CD14-positive monocyte (primary cell): Measurements from ENCODE around the gene SPATA16. TPM values are rescaled to one million over a fixed set of nuclear protein-coding genes. Genes with fewer than 3 reads are reported as not detected.
"Not testable (repeated sequence)": the region's sequence is repeated elsewhere in the genome, so short reads cannot be mapped to it uniquely, and the experiment has no call there.

ENCODE experiments used
- DNase-seq, 3 donors: peaks; one replicate each; pipeline ENCODE4 v3.0.0-alpha.2; 2011 to 2022
- H2AFZ ChIP-seq: 2 replicates; pipeline ENCODE4 v1.6.0; 2012; ENCODE audit warnings: mild to moderate bottlenecking, low read depth, low read length, inconsistent platforms; ENCODE audit not compliant: insufficient read depth, poor library complexity, severe bottlenecking
- H3K27ac ChIP-seq, 2 donors: 1 replicate in 1 of 2; 2 replicates in 1 of 2; pipeline ENCODE4 v1.5.1; 2012 to 2013; ENCODE audit warnings: low read length in 2 of 2, control low read depth in 1 of 2, inconsistent platforms in 1 of 2, low read depth in 1 of 2, mild to moderate bottlenecking in 1 of 2
- H3K27me3 ChIP-seq, 2 donors: one replicate each; pipeline versions ENCODE4 v1.6.0 to v1.6.1; 2011 to 2013; ENCODE audit warnings: low read length in 2 of 2; ENCODE audit not compliant: control insufficient read depth in 2 of 2, insufficient read depth in 2 of 2
- H3K36me3 ChIP-seq, 2 donors: replicated peaks in 1 of 2; 1 replicate in 1 of 2; 2 replicates in 1 of 2; pipeline versions ENCODE4 v1.5.1 to v1.6.1; 2012 to 2013; ENCODE audit warnings: low read length in 2 of 2, control low read depth in 1 of 2, inconsistent platforms in 1 of 2, mild to moderate bottlenecking in 1 of 2; ENCODE audit not compliant: insufficient read depth in 2 of 2, control insufficient read depth in 1 of 2
- H3K4me1 ChIP-seq, 2 donors: 1 replicate in 1 of 2; 2 replicates in 1 of 2; pipeline versions ENCODE4 v1.5.1 to v1.6.1; 2012 to 2013; ENCODE audit warnings: low read length in 2 of 2, control low read depth in 1 of 2, inconsistent platforms in 1 of 2, mild to moderate bottlenecking in 1 of 2, moderate library complexity in 1 of 2; ENCODE audit not compliant: insufficient read depth in 2 of 2, control insufficient read depth in 1 of 2
- H3K4me2 ChIP-seq: replicated peaks from 2 replicates; pipeline ENCODE3; 2012; ENCODE audit warnings: low read length, moderate library complexity, mild to moderate bottlenecking; ENCODE audit not compliant: poor library complexity, severe bottlenecking; ENCODE audit errors: extremely low read depth
- H3K4me3 ChIP-seq, 3 experiments: fragments of 200-600 bp in 1 of 3; sonication (generic) in 1 of 3; replicated peaks in 1 of 3; 1 replicate in 2 of 3; 2 replicates in 1 of 3; pipeline ENCODE4 v1.5.1; 2011 to 2013; ENCODE audit warnings: low read length in 3 of 3, mild to moderate bottlenecking in 3 of 3, control low read depth in 2 of 3, low read depth in 2 of 3, inconsistent platforms in 1 of 3, moderate library complexity in 1 of 3
- H3K79me2 ChIP-seq: 2 replicates; pipeline ENCODE4 v1.6.0; 2012; ENCODE audit warnings: mild to moderate bottlenecking, control low read depth, inconsistent platforms, low read length, moderate library complexity; ENCODE audit not compliant: insufficient read depth
- H3K9ac ChIP-seq: 2 replicates; pipeline ENCODE4 v1.6.0; 2017; ENCODE audit warnings: low read length, mild to moderate bottlenecking; ENCODE audit not compliant: insufficient read depth, poor library complexity, severe bottlenecking
- H3K9me3 ChIP-seq, 2 donors: replicated peaks in 1 of 2; 1 replicate in 1 of 2; 2 replicates in 1 of 2; pipeline versions ENCODE4 v1.5.1 to v1.6.1; 2012 to 2013; ENCODE audit warnings: low read length in 2 of 2, control low read depth in 1 of 2; ENCODE audit not compliant: control insufficient read depth in 1 of 2, insufficient read depth in 1 of 2
- H4K20me1 ChIP-seq: 2 replicates; pipeline ENCODE4 v1.6.0; 2012; ENCODE audit warnings: mild to moderate bottlenecking, low read length, control low read depth, moderate library complexity; ENCODE audit not compliant: insufficient read depth
- H3K27ac Mint-ChIP-seq, 7 donors: one replicate each; pipeline ENCODE4 v1.8.0; 2020; ENCODE audit warnings: mild to moderate bottlenecking in 7 of 7, mixed read lengths in 7 of 7, moderate library complexity in 6 of 7, inconsistent platforms in 2 of 7
- H3K27me3 Mint-ChIP-seq, 3 donors: one replicate each; pipeline ENCODE4 v1.8.0; 2021 to 2022; ENCODE audit warnings: low read depth in 3 of 3, mild to moderate bottlenecking in 3 of 3, mixed read lengths in 3 of 3, moderate library complexity in 3 of 3, inconsistent platforms in 1 of 3
- H3K36me3 Mint-ChIP-seq, 2 donors: one replicate each; pipeline ENCODE4 v1.8.0; 2020; ENCODE audit warnings: mixed read lengths in 2 of 2, inconsistent platforms in 1 of 2, mild to moderate bottlenecking in 1 of 2
- H3K4me1 Mint-ChIP-seq: one replicate; pipeline ENCODE4 v1.8.0; 2020; ENCODE audit warnings: mild to moderate bottlenecking, mixed read lengths
- H3K4me3 Mint-ChIP-seq, 2 donors: one replicate each; pipeline ENCODE4 v1.8.0; 2020; ENCODE audit warnings: mild to moderate bottlenecking in 2 of 2, mixed read lengths in 2 of 2, moderate library complexity in 1 of 2
- H3K9me3 Mint-ChIP-seq, 7 donors: one replicate each; pipeline ENCODE4 v1.8.0; 2020 to 2022; ENCODE audit warnings: mixed read lengths in 7 of 7, mild to moderate bottlenecking in 6 of 7, moderate library complexity in 6 of 7, inconsistent platforms in 2 of 7
- WGBS: methylation state at CpG from one replicate; pipeline ENCODE4 v1.1.5; 2013; ENCODE audit warnings: missing lambda C conversion rate; ENCODE audit not compliant: insufficient coverage; 5-methylcytosine and 5-hydroxymethylcytosine counted together
- intact Hi-C, 2 donors: fragments of 100-400 bp; cut with micrococcal nuclease; formaldehyde crosslinking; loops; one replicate each; pipeline versions ENCODE4 v1.15.0 to v1.15.1; 2023
- polyA plus RNA-seq, 3 donors: library from polyadenylated mRNA; depleted of rRNA in 1 of 3; unstranded in 2 of 3; stranded (reverse) in 1 of 3; fragments of 300-500 nt in 2 of 3; fragments of >200 nt in 1 of 3; fragmentation: Illumina TruSeq in 2 of 3; gene quantifications; 1 replicate in 2 of 3; 2 replicates in 1 of 3; pipeline ENCODE4 v1.2.3, GENCODE V29; 2012 to 2021
- TF ChIP-seq, protein P1 (sequence below): fragments of 200-600 bp; IDR thresholded peaks from one replicate; pipeline ENCODE4 v1.8.0; 2022; ENCODE audit warnings: antibody characterized with exemption, mild to moderate bottlenecking

SPATA16 gene
- polyA plus RNA-seq, 3 donors = not detected

GRCh38 chr3:172869368-172869771 lies 271.7 kb downstream of the SPATA16 start:
- no peak overlapping the region for H2AFZ ChIP-seq
- intact Hi-C loops = no loop called here
- TF ChIP-seq, protein P1, sequence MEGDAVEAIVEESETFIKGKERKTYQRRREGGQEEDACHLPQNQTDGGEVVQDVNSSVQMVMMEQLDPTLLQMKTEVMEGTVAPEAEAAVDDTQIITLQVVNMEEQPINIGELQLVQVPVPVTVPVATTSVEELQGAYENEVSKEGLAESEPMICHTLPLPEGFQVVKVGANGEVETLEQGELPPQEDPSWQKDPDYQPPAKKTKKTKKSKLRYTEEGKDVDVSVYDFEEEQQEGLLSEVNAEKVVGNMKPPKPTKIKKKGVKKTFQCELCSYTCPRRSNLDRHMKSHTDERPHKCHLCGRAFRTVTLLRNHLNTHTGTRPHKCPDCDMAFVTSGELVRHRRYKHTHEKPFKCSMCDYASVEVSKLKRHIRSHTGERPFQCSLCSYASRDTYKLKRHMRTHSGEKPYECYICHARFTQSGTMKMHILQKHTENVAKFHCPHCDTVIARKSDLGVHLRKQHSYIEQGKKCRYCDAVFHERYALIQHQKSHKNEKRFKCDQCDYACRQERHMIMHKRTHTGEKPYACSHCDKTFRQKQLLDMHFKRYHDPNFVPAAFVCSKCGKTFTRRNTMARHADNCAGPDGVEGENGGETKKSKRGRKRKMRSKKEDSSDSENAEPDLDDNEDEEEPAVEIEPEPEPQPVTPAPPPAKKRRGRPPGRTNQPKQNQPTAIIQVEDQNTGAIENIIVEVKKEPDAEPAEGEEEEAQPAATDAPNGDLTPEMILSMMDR = no peak
- Mint-ChIP-seq H3K36me3 (no peaks in the 10 kb centered on the region), H3K4me3 (no peak overlapping the region), H3K4me1 (peaks cover 5% of the 10 kb centered on the region), H3K27ac (no peak overlapping the region), H3K9me3 (peaks cover 0 to 10% (median 2%) of the 10 kb centered on the region in 7 donors), H3K27me3 (peaks cover 1 to 6% (median 3%) of the 10 kb centered on the region in 3 donors)
- H3K4me3 ChIP-seq = no peak overlapping the region
- DNase-seq = no peak
- H3K9me3 ChIP-seq = peaks cover 0 to 3% of the 10 kb centered on the region in 2 donors
- no peak overlapping the region for H3K4me2 ChIP-seq
- H3K36me3 ChIP-seq = no peaks in the 10 kb centered on the region
- H3K27ac ChIP-seq = no peak overlapping the region
- no peak overlapping the region for H3K9ac ChIP-seq
- no peaks in the 10 kb centered on the region for H3K4me1 ChIP-seq
- WGBS = 46% methylated on average over 3 of the region's 3 CpGs
- H3K79me2 ChIP-seq = no peaks in the 10 kb centered on the region
- no peaks in the 10 kb centered on the region for H4K20me1 ChIP-seq
- no peaks in the 10 kb centered on the region for H3K27me3 ChIP-seq

GRCh38 chr3:172868582-172869200 lies 272.3 kb downstream of the SPATA16 start:
- peaks cover 0 to 6% of the 10 kb centered on the region in 2 donors for H3K9me3 ChIP-seq
- H3K9me3 Mint-ChIP-seq = peaks cover 0 to 10% (median 0%) of the 10 kb centered on the region in 7 donors
- peaks cover 5% of the 10 kb centered on the region for H3K4me1 Mint-ChIP-seq
- no peak overlapping the region for H3K4me3 Mint-ChIP-seq
- no peaks in the 10 kb centered on the region for H3K36me3 ChIP-seq
- no peaks in the 10 kb centered on the region for H4K20me1 ChIP-seq
- H3K27ac ChIP-seq = no peak overlapping the region
- no peaks in the 10 kb centered on the region for H3K36me3 Mint-ChIP-seq
- H3K4me2 ChIP-seq = no peak overlapping the region
- no peaks in the 10 kb centered on the region for H3K79me2 ChIP-seq
- no peaks in the 10 kb centered on the region for H3K4me1 ChIP-seq
- peaks cover 0 to 6% (median 3%) of the 10 kb centered on the region in 3 donors for H3K27me3 Mint-ChIP-seq
- 100% methylated on average over 1 of the region's 2 CpGs for WGBS
- H3K27me3 ChIP-seq = no peaks in the 10 kb centered on the region
- no peak overlapping the region for H2AFZ ChIP-seq
- no peak overlapping the region for H3K27ac Mint-ChIP-seq
- H3K9ac ChIP-seq = no peak overlapping the region
- H3K4me3 ChIP-seq = no peak overlapping the region
- no peak for DNase-seq
- TF ChIP-seq, protein P1 = no peak
- intact Hi-C loops = no loop called here

DNA sequence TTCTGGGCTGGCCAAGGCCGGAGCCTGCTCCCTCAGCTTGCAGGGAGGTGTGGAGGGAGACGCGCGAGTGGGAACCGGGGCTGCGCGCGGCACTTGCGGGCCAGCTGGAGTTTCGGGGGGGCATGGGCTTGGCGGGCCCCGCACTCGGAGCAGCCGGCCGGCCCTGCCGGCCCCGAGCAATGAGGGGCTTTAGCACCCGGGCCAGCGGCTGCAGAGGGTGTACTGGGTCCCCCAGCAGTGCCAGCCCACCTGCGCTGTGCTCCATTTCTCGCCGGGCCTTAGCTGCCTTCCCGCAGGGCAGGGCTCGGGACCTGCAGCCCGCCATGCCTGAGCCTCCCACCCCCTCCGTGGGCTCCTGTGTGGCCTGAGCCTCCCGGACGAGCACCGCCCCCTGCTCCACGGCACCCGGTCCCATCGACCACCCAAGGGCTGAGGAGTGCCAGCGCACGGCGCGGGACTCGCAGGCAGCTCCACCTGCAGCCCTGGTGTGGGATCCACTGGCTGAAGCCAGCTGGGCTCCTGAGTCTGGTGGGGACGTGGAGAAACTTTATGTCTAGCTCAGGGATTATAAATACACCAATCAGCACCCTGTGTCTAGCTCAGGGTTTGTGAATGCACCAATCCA lies 274.2 kb downstream of the SPATA16 start:
- H3K9me3 ChIP-seq, H4K20me1 ChIP-seq, H3K9me3 Mint-ChIP-seq, H3K79me2 ChIP-seq, H3K27me3 Mint-ChIP-seq, H3K4me1 ChIP-seq, DNase-seq, H2AFZ ChIP-seq, H3K4me3 ChIP-seq, H3K27ac ChIP-seq, H3K4me3 Mint-ChIP-seq, intact Hi-C loops, H3K9ac ChIP-seq, H3K27ac Mint-ChIP-seq, H3K36me3 Mint-ChIP-seq, H3K4me1 Mint-ChIP-seq, H3K27me3 ChIP-seq, H3K36me3 ChIP-seq, H3K4me2 ChIP-seq: not testable (repeated sequence)
- WGBS = 97% methylated on average over 36 of the region's 38 CpGs
